ENCODE data around the gene TECRL.

TECRL gene

DNA sequence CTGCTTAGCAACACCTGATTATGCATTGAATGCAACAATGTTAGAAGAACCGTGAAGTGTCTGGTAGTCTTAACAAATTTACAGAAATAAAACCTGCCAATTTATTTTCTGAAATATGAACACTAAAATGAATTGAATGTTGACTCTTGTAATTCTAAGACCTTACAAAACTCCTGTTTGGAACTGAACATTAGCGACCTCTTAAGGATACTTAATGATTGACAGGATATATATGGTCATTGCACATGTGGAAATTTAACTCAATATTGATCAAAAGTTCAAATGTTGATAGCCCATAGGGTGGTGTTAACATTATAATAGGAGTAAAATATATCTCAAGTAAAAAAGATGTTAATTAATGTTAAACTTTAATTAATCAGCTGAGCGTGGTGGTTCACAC is 79.1 kb downstream of the TECRL start:
- no peak for DNase-seq (ENCODE audit: low read depth)
- H3K4me3 ChIP-seq (ENCODE audit: low read length): no peak overlapping the region
- TF ChIP-seq, protein P1, sequence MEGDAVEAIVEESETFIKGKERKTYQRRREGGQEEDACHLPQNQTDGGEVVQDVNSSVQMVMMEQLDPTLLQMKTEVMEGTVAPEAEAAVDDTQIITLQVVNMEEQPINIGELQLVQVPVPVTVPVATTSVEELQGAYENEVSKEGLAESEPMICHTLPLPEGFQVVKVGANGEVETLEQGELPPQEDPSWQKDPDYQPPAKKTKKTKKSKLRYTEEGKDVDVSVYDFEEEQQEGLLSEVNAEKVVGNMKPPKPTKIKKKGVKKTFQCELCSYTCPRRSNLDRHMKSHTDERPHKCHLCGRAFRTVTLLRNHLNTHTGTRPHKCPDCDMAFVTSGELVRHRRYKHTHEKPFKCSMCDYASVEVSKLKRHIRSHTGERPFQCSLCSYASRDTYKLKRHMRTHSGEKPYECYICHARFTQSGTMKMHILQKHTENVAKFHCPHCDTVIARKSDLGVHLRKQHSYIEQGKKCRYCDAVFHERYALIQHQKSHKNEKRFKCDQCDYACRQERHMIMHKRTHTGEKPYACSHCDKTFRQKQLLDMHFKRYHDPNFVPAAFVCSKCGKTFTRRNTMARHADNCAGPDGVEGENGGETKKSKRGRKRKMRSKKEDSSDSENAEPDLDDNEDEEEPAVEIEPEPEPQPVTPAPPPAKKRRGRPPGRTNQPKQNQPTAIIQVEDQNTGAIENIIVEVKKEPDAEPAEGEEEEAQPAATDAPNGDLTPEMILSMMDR (conservative IDR thresholded peaks at IDR 0.05; ENCODE audit: low read length): no peak

DNA sequence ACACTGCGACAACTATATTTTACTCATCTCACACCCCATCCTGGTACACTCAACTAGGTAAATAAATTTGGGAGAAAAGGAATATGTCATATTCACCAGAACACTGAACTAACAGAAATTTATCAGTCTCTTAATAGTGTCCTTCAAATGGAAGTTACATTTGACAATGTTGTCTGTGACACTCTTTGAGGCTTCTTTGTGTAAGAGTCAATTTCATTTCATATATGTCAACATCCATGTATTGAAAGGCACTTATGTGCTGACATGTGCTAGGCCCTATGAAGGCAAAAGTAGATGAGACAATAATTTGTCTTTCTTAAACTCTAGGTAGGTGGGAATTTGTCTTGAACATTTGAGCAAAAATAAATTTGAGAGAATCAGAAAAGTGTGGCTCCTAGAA is 82.0 kb downstream of the TECRL start:
- no peak for DNase-seq (ENCODE audit: low read depth)
- H3K4me3 ChIP-seq (ENCODE audit: low read length): no peak overlapping the region
- TF ChIP-seq, protein P1 (conservative IDR thresholded peaks at IDR 0.05; ENCODE audit: low read length): no peak

DNA sequence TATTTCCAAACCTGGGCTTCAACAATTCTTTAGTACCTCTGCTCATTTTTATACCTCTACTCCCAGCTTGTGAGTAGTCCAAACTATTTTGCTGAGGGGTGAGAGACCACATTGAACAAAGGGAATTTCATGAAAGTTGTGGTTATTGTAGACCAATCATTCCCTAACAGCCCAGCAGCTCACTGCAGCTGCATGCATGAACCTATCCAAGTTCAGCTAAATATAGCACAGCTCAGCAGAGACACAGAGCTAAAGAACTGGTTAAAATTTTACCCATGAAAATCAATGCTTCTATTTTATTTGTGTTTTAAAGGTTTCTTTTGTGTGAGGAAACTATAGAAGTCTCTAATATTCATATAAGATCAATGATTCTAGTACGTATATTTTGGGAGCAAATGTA is 82.7 kb downstream of the TECRL start:
- no peak for DNase-seq (ENCODE audit: low read depth)
- TF ChIP-seq, protein P1 (conservative IDR thresholded peaks at IDR 0.05; ENCODE audit: low read length): no peak
- H3K4me3 ChIP-seq (ENCODE audit: low read length): no peak overlapping the region

DNA sequence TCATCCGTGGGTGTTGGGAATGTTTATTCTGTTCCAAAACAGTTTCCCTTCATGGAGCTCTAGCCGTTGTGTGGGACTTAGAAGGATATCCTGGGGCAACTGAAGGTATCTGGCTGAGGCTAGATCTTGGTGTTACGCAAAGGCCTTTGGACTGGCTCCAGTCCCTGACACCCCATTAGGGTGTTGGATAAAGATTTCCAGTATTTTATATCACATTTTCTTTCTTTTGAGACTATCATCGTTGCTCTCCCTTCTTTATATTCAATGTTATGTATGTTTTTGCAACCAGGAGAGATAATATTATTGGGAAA is 103.0 kb downstream of the TECRL start:
- TF ChIP-seq, protein P1 (conservative IDR thresholded peaks at IDR 0.05; ENCODE audit: low read length): no peak
- H3K4me3 ChIP-seq (ENCODE audit: low read length): no peak overlapping the region
- no peak for DNase-seq (ENCODE audit: low read depth)

DNA sequence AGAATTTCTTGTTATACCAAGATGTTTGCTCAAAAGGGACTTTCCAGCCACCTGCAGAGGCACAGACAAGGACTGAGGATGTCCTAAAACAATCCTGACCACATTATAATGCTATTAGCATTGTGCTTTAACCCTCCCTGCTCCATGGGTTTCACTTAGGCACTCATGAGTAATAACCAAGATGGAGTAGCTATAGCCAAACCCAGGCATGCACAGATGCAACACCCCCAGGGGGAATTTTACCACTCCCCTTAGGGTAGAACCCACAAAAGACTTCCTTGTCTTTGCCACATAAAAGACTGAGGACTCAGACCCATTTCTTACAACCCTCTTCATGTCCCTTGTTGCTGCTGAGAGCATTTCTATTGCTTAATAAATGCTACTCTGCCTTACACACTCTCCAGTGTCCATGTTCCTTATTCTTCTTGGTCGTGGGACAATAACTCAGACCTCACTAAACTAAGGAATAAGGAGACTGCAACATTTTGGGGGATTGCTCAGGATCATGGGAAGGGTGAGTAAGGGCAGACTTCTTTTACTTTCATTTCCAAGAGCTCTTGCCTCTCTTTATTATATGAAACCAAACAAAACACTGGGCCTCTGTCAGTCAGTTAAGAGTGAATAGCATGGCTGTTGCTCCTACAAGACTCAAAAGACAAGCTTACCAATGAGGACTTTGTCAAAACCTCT is 103.5 kb downstream of the TECRL start:
- DNase-seq (ENCODE audit: low read depth): no peak
- TF ChIP-seq, protein P1 (conservative IDR thresholded peaks at IDR 0.05; ENCODE audit: low read length): no peak
- no peak overlapping the region for H3K4me3 ChIP-seq (ENCODE audit: low read length)

DNA sequence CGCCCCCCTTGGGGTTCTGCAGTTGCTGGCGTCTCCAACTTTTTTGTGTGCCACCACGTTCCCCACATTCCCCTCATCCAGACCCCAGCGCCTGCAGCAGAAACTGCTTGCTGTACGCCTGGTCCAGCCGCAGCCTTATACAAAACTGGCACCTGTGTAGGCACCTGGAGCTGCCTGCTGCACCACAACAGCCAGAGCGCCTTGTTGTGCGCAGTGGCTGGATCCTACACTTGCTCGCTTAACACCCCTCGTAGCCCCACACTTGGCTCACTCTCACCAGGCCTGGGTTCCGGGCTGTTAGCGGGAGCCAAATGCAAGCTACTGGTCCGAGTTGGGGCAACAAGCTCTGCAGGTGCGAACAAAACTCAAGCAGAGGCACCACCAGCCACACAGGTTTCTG is 136.8 kb downstream of the TECRL start:
- no peak for DNase-seq (ENCODE audit: low read depth)
- TF ChIP-seq, protein P1 (conservative IDR thresholded peaks at IDR 0.05; ENCODE audit: low read length): no peak
- H3K4me3 ChIP-seq (ENCODE audit: low read length): no peak overlapping the region

DNA sequence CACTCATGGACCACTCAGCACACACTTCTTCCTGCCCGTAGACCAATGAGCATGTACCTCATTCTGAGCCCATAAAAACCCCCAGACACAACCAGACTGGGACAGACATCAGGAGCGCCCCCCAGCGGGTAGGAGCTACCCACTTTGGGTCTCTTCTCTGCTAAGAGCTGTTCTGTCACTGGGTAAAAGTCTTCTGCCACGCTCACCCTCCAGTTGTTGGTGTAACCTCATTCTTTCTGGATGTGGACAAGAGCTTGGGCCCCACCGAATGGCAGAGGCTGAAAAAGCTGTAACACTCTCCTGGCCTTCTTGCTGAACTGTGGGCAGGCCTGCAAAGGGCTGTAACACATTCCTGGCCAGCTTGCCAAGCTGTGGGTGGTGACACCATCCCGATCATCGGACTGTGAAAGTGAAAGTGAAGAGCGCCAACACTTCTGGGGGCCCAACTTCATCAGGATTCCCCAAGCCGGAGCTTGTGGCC is 137.6 kb downstream of the TECRL start:
- no peak for DNase-seq (ENCODE audit: low read depth)
- TF ChIP-seq, protein P1 (conservative IDR thresholded peaks at IDR 0.05; ENCODE audit: low read length): no peak

More for the DNA sequence above, 137.6 kb downstream of the TECRL start:
- H3K4me3 ChIP-seq (ENCODE audit: low read length): no peak overlapping the region

Data from AG10803 (cell line).